GM18517 (cell line): Measurements from ENCODE around the gene CFAP119.

ENCODE experiments used
- ATAC-seq: cut with Tn5 transposase; IDR thresholded peaks from one replicate; pipeline ENCODE4 v1.9.1; 2021; ENCODE audit warnings: mild to moderate bottlenecking, moderate library complexity; ENCODE audit not compliant: unreplicated experiment

Gene CFAP119

DNA sequence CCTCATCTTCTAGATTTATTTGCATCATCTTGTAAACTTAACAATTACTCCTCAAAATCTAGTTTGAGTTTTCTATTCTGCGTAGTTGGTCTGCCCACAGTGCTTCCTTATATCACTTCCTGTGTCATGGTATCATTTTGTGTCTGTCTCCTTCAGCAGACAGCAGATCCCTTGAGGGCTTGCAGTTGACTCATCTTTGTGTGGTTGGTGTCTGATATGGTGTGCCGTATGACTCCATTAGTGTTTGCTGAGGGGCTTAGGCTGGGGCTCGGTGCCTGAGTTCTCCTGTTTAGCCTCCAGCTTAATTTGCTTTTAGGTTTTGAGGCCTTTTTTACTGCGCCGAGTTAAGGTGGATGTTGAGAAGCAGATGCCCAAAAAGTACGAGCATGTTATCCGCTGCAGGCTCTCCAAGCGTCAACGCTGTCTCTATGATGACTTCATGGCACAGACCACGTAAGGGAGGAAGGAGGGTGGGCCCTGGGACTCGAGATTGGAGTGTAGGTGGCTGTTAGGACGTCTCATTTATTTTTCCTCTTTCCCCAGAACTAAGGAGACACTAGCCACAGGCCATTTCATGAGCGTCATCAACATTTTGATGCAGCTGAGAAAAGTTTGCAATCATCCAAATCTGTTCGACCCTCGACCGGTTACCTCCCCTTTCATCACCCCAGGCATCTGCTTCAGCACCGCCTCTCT lies 46.0 kb downstream of the CFAP119 start:
- no peak for ATAC-seq

- no peak for ATAC-seq
Observed at GRCh38 chr16:30711712-30712111, 50.1 kb downstream of the CFAP119 start.

DNA sequence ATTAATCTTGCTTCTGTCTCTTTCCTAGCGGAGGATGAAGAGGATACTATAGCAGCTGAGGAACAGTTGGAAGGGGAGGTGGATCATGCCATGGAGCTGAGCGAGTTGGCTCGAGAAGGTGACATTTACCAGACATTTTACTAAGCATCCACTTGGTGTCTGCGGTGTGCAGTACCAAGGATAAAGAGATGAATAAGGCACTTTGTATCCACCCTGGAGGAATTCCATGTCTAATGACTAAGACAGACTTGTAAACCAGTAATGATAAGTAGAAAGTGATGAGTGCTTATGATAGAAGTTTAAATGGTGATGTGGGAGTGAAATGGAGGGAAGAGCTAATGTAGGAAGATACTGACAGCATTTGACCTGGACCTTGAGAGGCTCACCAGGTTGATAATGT lies 50.9 kb downstream of the CFAP119 start:
- no peak for ATAC-seq
